ENCODE results near the gene SPTA1.

- TF ChIP-seq POLR2A (IDR thresholded peaks at IDR 0.05; ENCODE audit: low read depth, low read length) (no peak), TAF1 (IDR thresholded peaks at IDR 0.05; ENCODE audit: borderline replicate concordance, low read depth, low read length) (no peak)
Observed at GRCh38 chr1:158728510-158729225, 42.2 kb upstream of the SPTA1 start.

Data from GM12892 (cell line).